Liver (tissue), 3 donors: ENCODE results near the gene IRX6.

Source experiments
- CTCF ChIP-seq: fragments of 150-350 bp; IDR thresholded peaks from 2 replicates; pipeline ENCODE4 v1.5.1; 2017; ENCODE audit warnings: improper control_type of control experiment, low read depth, low read length; ENCODE audit not compliant: missing input control
- GABPA ChIP-seq, 2 donors: IDR thresholded peaks in 1 of 2; conservative IDR thresholded peaks in 1 of 2; 2 replicates each; pipeline ENCODE4 v1.6.1; 2016; ENCODE audit warnings: antibody characterized with exemption in 2 of 2, mild to moderate bottlenecking in 1 of 2, moderate library complexity in 1 of 2
- ZBTB33 ChIP-seq: IDR thresholded peaks from 2 replicates; pipeline ENCODE4 v1.6.1; 2016; ENCODE audit warnings: antibody characterized with exemption
- donor health status: healthy.
- donor health status: healthy.

GRCh38 chr16:55372792-55373488 lies 48.9 kb downstream of the IRX6 start:
- no peak for TF ChIP-seq ZBTB33
- no peak for TF ChIP-seq CTCF
- no peak for TF ChIP-seq GABPA (IDR thresholded peaks at IDR 0.05 in 1 of 2, conservative IDR thresholded peaks at IDR 0.05 in 1 of 2)
